Liver (tissue), 9 donors: ENCODE data around the gene CDK16. TPM values are rescaled to one million over a fixed set of nuclear protein-coding genes. Genes with fewer than 3 reads are reported as not detected.

Experiments
- DNase-seq: peaks from one replicate; pipeline ENCODE4 v3.0.0-alpha.2; 2017; ENCODE audit warnings: low spot score
- H3K27ac ChIP-seq, 2 donors: one replicate each; pipeline ENCODE4 v1.7.0; 2013; ENCODE audit warnings: inconsistent platforms in 2 of 2, low read length in 2 of 2, control low read depth in 1 of 2, low read depth in 1 of 2, mild to moderate bottlenecking in 1 of 2
- H3K27me3 ChIP-seq, 4 donors: one replicate each; pipeline versions ENCODE4 v1.6.1 to v1.7.0; 2013; ENCODE audit warnings: low read length in 3 of 4, inconsistent platforms in 1 of 4, mild to moderate bottlenecking in 1 of 4, moderate library complexity in 1 of 4; ENCODE audit not compliant: control insufficient read depth in 4 of 4, insufficient read depth in 4 of 4
- H3K36me3 ChIP-seq, 4 donors: one replicate each; pipeline versions ENCODE4 v1.6.1 to v1.7.0; 2013; ENCODE audit warnings: low read length in 3 of 4, mild to moderate bottlenecking in 3 of 4, low read depth in 1 of 4, moderate library complexity in 1 of 4; ENCODE audit not compliant: control insufficient read depth in 4 of 4, insufficient read depth in 3 of 4
- H3K4me1 ChIP-seq, 4 donors: one replicate each; pipeline versions ENCODE4 v1.6.1 to v1.7.0; 2013; ENCODE audit warnings: low read length in 3 of 4, mild to moderate bottlenecking in 3 of 4, moderate library complexity in 1 of 4; ENCODE audit not compliant: control insufficient read depth in 4 of 4, insufficient read depth in 4 of 4
- H3K4me3 ChIP-seq, 3 donors: one replicate each; pipeline versions ENCODE4 v1.6.1 to v1.7.0; 2013; ENCODE audit warnings: low read length in 3 of 3, control low read depth in 1 of 3, low read depth in 1 of 3, mild to moderate bottlenecking in 1 of 3
- H3K9ac ChIP-seq, 2 donors: one replicate each; pipeline ENCODE4 v1.7.0; 2013; ENCODE audit warnings: low read length in 2 of 2, mild to moderate bottlenecking in 2 of 2, moderate library complexity in 2 of 2, control low read depth in 1 of 2, low read depth in 1 of 2
- H3K9me3 ChIP-seq, 4 donors: one replicate each; pipeline versions ENCODE4 v1.6.1 to v1.7.0; 2013; ENCODE audit warnings: low read length in 3 of 4; ENCODE audit not compliant: control insufficient read depth in 4 of 4
- EGR1 ChIP-seq, 2 donors: IDR thresholded peaks; 2 replicates each; pipeline ENCODE4 v1.6.1; 2016 to 2018; ENCODE audit warnings: antibody characterized with exemption in 2 of 2, low read depth in 2 of 2
- FOXA1 ChIP-seq: IDR thresholded peaks from 2 replicates; pipeline ENCODE4 v1.6.1; 2016; ENCODE audit warnings: antibody characterized with exemption
- FOXA2 ChIP-seq: IDR thresholded peaks from 2 replicates; pipeline ENCODE4 v1.6.1; 2016; ENCODE audit warnings: antibody characterized with exemption
- GABPA ChIP-seq, 2 donors: IDR thresholded peaks in 1 of 2; conservative IDR thresholded peaks in 1 of 2; 2 replicates each; pipeline ENCODE4 v1.6.1; 2016; ENCODE audit warnings: antibody characterized with exemption in 2 of 2, mild to moderate bottlenecking in 1 of 2, moderate library complexity in 1 of 2
- HNF4A ChIP-seq, 2 donors: conservative IDR thresholded peaks; 2 replicates each; pipeline ENCODE4 v1.6.1; 2016; ENCODE audit warnings: antibody characterized with exemption in 2 of 2, mild to moderate bottlenecking in 2 of 2
- HNF4G ChIP-seq: IDR thresholded peaks from 2 replicates; pipeline ENCODE4 v1.6.1; 2016; ENCODE audit warnings: antibody characterized with exemption
- JUND ChIP-seq, 2 donors: IDR thresholded peaks; 2 replicates each; pipeline ENCODE4 v1.6.1; 2016; ENCODE audit warnings: antibody characterized with exemption in 2 of 2
- NR2F2 ChIP-seq: IDR thresholded peaks from 2 replicates; pipeline ENCODE4 v1.6.1; 2016; ENCODE audit warnings: antibody characterized with exemption
- RAD21 ChIP-seq, 2 donors: IDR thresholded peaks; 2 replicates each; pipeline ENCODE4 v1.6.1; 2016; ENCODE audit warnings: antibody characterized with exemption in 2 of 2, mild to moderate bottlenecking in 2 of 2
- RXRA ChIP-seq, 2 donors: IDR thresholded peaks; 2 replicates each; pipeline ENCODE4 v1.6.1; 2017 to 2018; ENCODE audit warnings: antibody characterized with exemption in 2 of 2, mild to moderate bottlenecking in 1 of 2
- SP1 ChIP-seq: IDR thresholded peaks from 2 replicates; pipeline ENCODE4 v1.6.1; 2018; ENCODE audit warnings: antibody characterized with exemption, mild to moderate bottlenecking
- TAF1 ChIP-seq: conservative IDR thresholded peaks from 2 replicates; pipeline ENCODE4 v1.6.1; 2016; ENCODE audit warnings: antibody characterized with exemption, mild to moderate bottlenecking
- YY1 ChIP-seq: IDR thresholded peaks from 2 replicates; pipeline ENCODE4 v1.6.1; 2016; ENCODE audit warnings: antibody characterized with exemption, mild to moderate bottlenecking
- WGBS: extraction: QIAGEN DNeasy Blood & Tissue Kit; methylation state at CpG from one replicate; pipeline ENCODE4 v1.1.7; 2013; 5-methylcytosine and 5-hydroxymethylcytosine counted together
- polyA plus RNA-seq, 2 donors: library from polyadenylated mRNA; stranded (reverse) in 1 of 2; unstranded in 1 of 2; fragments of 200-250 nt in 1 of 2; fragments of >200 nt in 1 of 2; fragmentation: Nextera tagmentation in 1 of 2; extraction: Ambion mirVana in 1 of 2; gene quantifications; one replicate each; pipeline versions ENCODE4 v1.2.1 to v1.2.3, GENCODE V29; 2013 to 2015
- total RNA-seq, 2 donors: library from RNA; depleted of rRNA; stranded (reverse); fragments of >200 nt; gene quantifications; one replicate each; pipeline ENCODE4 v1.2.3, GENCODE V29; 2014
- TF ChIP-seq, protein P1 (sequence below): IDR thresholded peaks from 2 replicates; pipeline ENCODE4 v1.6.1; 2016; ENCODE audit warnings: antibody characterized with exemption
- TF ChIP-seq, protein P2 (sequence below): fragments of 150-350 bp; IDR thresholded peaks from 2 replicates; pipeline ENCODE4 v1.5.1; 2017; ENCODE audit warnings: improper control_type of control experiment, low read depth, low read length; ENCODE audit not compliant: missing input control
- TF ChIP-seq, protein P3 (sequence below): IDR thresholded peaks from 2 replicates; pipeline ENCODE4 v1.6.1; 2016; ENCODE audit warnings: antibody characterized with exemption, mild to moderate bottlenecking
- TF ChIP-seq, protein P4 (sequence below): IDR thresholded peaks from 2 replicates; pipeline ENCODE4 v1.6.1; 2016; ENCODE audit warnings: antibody characterized with exemption
- donor health status: healthy.
- donor health status: healthy.
- donor health status: healthy.
- donor health status: healthy.
- donor health status: healthy.

Gene CDK16
- total and polyA plus RNA-seq, 4 donors: 10.8 to 31.1 (median 19.9) TPM

DNA sequence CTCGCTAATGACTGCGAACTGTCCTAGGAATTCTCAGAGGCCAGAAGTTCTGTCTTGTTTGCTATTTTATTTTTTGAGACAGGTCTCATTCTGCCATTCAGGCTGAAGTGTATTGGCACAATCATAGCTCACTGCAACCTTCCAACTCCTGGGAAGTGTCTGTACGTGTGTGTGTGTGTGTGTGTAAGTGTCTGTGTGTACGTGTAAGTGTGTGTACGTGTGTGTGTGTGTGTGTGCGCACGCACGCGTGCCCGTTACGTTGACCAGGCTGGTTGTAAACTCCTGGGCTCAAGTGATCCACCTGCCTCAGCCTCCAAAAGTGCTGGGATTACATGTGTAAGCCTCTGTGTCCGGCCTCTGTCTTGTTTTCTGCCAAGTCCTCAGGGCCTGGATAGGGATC, 10.4 kb upstream of the CDK16 start:
- TF ChIP-seq, protein P1, sequence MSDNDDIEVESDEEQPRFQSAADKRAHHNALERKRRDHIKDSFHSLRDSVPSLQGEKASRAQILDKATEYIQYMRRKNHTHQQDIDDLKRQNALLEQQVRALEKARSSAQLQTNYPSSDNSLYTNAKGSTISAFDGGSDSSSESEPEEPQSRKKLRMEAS: no peak
- TF ChIP-seq, protein P2, sequence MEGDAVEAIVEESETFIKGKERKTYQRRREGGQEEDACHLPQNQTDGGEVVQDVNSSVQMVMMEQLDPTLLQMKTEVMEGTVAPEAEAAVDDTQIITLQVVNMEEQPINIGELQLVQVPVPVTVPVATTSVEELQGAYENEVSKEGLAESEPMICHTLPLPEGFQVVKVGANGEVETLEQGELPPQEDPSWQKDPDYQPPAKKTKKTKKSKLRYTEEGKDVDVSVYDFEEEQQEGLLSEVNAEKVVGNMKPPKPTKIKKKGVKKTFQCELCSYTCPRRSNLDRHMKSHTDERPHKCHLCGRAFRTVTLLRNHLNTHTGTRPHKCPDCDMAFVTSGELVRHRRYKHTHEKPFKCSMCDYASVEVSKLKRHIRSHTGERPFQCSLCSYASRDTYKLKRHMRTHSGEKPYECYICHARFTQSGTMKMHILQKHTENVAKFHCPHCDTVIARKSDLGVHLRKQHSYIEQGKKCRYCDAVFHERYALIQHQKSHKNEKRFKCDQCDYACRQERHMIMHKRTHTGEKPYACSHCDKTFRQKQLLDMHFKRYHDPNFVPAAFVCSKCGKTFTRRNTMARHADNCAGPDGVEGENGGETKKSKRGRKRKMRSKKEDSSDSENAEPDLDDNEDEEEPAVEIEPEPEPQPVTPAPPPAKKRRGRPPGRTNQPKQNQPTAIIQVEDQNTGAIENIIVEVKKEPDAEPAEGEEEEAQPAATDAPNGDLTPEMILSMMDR: no peak
- TF ChIP-seq NR2F2: no peak
- TF ChIP-seq RAD21 (IDR thresholded peaks at IDR 0.05): no peak
- TF ChIP-seq FOXA2: no peak
- TF ChIP-seq RXRA (IDR thresholded peaks at IDR 0.05): no peak
- TF ChIP-seq TAF1: no peak
- no peak for TF ChIP-seq GABPA (IDR thresholded peaks at IDR 0.05 in 1 of 2, conservative IDR thresholded peaks at IDR 0.05 in 1 of 2)
- no peak for TF ChIP-seq YY1
- TF ChIP-seq SP1: no peak
- TF ChIP-seq JUND (IDR thresholded peaks at IDR 0.05): no peak
- TF ChIP-seq FOXA1: no peak
- no peak for TF ChIP-seq HNF4G
- TF ChIP-seq, protein P3, sequence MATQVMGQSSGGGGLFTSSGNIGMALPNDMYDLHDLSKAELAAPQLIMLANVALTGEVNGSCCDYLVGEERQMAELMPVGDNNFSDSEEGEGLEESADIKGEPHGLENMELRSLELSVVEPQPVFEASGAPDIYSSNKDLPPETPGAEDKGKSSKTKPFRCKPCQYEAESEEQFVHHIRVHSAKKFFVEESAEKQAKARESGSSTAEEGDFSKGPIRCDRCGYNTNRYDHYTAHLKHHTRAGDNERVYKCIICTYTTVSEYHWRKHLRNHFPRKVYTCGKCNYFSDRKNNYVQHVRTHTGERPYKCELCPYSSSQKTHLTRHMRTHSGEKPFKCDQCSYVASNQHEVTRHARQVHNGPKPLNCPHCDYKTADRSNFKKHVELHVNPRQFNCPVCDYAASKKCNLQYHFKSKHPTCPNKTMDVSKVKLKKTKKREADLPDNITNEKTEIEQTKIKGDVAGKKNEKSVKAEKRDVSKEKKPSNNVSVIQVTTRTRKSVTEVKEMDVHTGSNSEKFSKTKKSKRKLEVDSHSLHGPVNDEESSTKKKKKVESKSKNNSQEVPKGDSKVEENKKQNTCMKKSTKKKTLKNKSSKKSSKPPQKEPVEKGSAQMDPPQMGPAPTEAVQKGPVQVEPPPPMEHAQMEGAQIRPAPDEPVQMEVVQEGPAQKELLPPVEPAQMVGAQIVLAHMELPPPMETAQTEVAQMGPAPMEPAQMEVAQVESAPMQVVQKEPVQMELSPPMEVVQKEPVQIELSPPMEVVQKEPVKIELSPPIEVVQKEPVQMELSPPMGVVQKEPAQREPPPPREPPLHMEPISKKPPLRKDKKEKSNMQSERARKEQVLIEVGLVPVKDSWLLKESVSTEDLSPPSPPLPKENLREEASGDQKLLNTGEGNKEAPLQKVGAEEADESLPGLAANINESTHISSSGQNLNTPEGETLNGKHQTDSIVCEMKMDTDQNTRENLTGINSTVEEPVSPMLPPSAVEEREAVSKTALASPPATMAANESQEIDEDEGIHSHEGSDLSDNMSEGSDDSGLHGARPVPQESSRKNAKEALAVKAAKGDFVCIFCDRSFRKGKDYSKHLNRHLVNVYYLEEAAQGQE: no peak
- TF ChIP-seq, protein P4, sequence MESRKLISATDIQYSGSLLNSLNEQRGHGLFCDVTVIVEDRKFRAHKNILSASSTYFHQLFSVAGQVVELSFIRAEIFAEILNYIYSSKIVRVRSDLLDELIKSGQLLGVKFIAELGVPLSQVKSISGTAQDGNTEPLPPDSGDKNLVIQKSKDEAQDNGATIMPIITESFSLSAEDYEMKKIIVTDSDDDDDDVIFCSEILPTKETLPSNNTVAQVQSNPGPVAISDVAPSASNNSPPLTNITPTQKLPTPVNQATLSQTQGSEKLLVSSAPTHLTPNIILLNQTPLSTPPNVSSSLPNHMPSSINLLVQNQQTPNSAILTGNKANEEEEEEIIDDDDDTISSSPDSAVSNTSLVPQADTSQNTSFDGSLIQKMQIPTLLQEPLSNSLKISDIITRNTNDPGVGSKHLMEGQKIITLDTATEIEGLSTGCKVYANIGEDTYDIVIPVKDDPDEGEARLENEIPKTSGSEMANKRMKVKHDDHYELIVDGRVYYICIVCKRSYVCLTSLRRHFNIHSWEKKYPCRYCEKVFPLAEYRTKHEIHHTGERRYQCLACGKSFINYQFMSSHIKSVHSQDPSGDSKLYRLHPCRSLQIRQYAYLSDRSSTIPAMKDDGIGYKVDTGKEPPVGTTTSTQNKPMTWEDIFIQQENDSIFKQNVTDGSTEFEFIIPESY: no peak
- TF ChIP-seq HNF4A (conservative IDR thresholded peaks at IDR 0.05): no peak
- no peak for TF ChIP-seq EGR1 (IDR thresholded peaks at IDR 0.05; ENCODE audit: low read depth in 2 of 2)

More for the DNA sequence above, 10.4 kb upstream of the CDK16 start:
- Histone ChIP-seq H3K4me1 (no peaks in the 10 kb centered on the region), H3K9me3 (no peaks in the 10 kb centered on the region), H3K4me3 (no peak overlapping the region), H3K36me3 (peaks cover 13 to 94% (median 61%) of the 10 kb centered on the region in 4 donors), H3K9ac (no peak overlapping the region), H3K27me3 (no peaks in the 10 kb centered on the region), H3K27ac (no peak overlapping the region)
- WGBS: 87% methylated on average over 12 of the region's 12 CpGs
- DNase-seq: no peak
